A549 (cell line): ENCODE results near the gene PRDM15. TPM values are rescaled to one million over a fixed set of nuclear protein-coding genes. Genes with fewer than 3 reads are reported as not detected.

Source experiments
- ATAC-seq, 2 experiments: fragments of 200-7000 bp in 1 of 2; fragments of >200 bp in 1 of 2; cut with Nextera tagmentation in 1 of 2; cut with Tn5 transposase in 1 of 2; 3 replicates each; pipeline versions ENCODE4 v1.8.0 to v1.9.1; 2018 to 2020; ENCODE audit warnings: mild to moderate bottlenecking in 1 of 2, moderate library complexity in 1 of 2
- CTCF ChIA-PET: fragments of 300-600 bp; sonication (Branson Sonifier 250); formaldehyde crosslinking; extraction: SDS; loops from one replicate; lab custom pipeline; 2021; ENCODE audit warnings: antibody characterized with exemption, inconsistent platforms; lab: Yijun Ruan, JAX
- POLR2A ChIA-PET: fragments of 350-600 bp; formaldehyde crosslinking; extraction: SDS; loops from one replicate; lab custom pipeline; 2021; ENCODE audit warnings: antibody characterized with exemption, inconsistent platforms; lab: Yijun Ruan, JAX
- DNase-seq, 2 experiments: peaks; one replicate each; pipeline versions ENCODE4 v3.0.0 to v3.0.0-alpha.2; 2011 to 2016; ENCODE audit warnings: low read depth in 1 of 2, low spot score in 1 of 2
- FAIRE-seq: peaks from 2 replicates; lab custom pipeline; 2011; peaks lifted over from hg19 to GRCh38; lab: Jason Lieb, UNC
- H3K27ac ChIP-seq, 2 experiments: fragments of >200 bp; sonication (Bioruptor Twin); formaldehyde crosslinking; 3 replicates each; pipeline ENCODE4 v1.5.1; 2016 to 2017
- H3K4me1 ChIP-seq: fragments of >200 bp; sonication (Bioruptor Twin); formaldehyde crosslinking; 3 replicates; pipeline ENCODE4 v1.6.1; 2016
- H3K4me2 ChIP-seq: fragments of >200 bp; sonication (Bioruptor Twin); formaldehyde crosslinking; 3 replicates; pipeline ENCODE4 v1.6.1; 2016
- H3K4me3 ChIP-seq: fragments of >200 bp; sonication (Bioruptor Twin); formaldehyde crosslinking; 3 replicates; pipeline ENCODE4 v1.5.1; 2016
- H3K9me3 ChIP-seq: fragments of >200 bp; sonication (Bioruptor Twin); formaldehyde crosslinking; 3 replicates; pipeline ENCODE4 v1.6.1; 2016
- CEBPB ChIP-seq, 2 experiments: fragments of >200 bp in 1 of 2; sonication (Bioruptor Twin) in 1 of 2; formaldehyde crosslinking in 1 of 2; IDR thresholded peaks; 2 replicates each; pipeline ENCODE4 v1.6.1; 2012 to 2016
- CHD4 ChIP-seq: fragments of 200-600 bp; sonication (generic); IDR thresholded peaks from 2 replicates; pipeline ENCODE4 v1.6.1; 2016; ENCODE audit warnings: antibody characterized with exemption, mild to moderate bottlenecking, borderline replicate concordance
- EP300 ChIP-seq, 2 experiments: fragments of >200 bp; sonication (Bioruptor Twin); formaldehyde crosslinking; IDR thresholded peaks; 2 replicates in 1 of 2; 3 replicates in 1 of 2; pipeline ENCODE4 v1.6.1; 2016 to 2017
- ESRRA ChIP-seq: fragments of 150-350 bp; IDR thresholded peaks from 2 replicates; pipeline ENCODE4 v1.6.1; 2014; ENCODE audit warnings: mild to moderate bottlenecking, low read length, borderline replicate concordance
- FOSB ChIP-seq: fragments of 250-450 bp; sonication (Bioruptor Pico); IDR thresholded peaks from 2 replicates; pipeline ENCODE4 v1.5.0; 2020; ENCODE audit warnings: mild to moderate bottlenecking, moderate library complexity
- HDAC2 ChIP-seq: fragments of 200-600 bp; sonication (generic); IDR thresholded peaks from 2 replicates; pipeline ENCODE4 v1.6.1; 2016
- HOXA7 ChIP-seq: fragments of 250-450 bp; sonication (Bioruptor Pico); IDR thresholded peaks from 2 replicates; pipeline ENCODE4 v1.5.0; 2020; ENCODE audit warnings: mild to moderate bottlenecking, moderate library complexity
- HOXB5 ChIP-seq: fragments of 250-450 bp; sonication (Bioruptor Pico); IDR thresholded peaks from 2 replicates; pipeline ENCODE4 v1.5.0; 2020; ENCODE audit warnings: mild to moderate bottlenecking, moderate library complexity
- JUN ChIP-seq, 2 experiments: fragments of >200 bp; sonication (Bioruptor Twin); formaldehyde crosslinking; IDR thresholded peaks; 2 replicates in 1 of 2; 3 replicates in 1 of 2; pipeline ENCODE4 v1.6.1; 2016 to 2017
- JUNB ChIP-seq: fragments of >200 bp; sonication (Bioruptor Twin); formaldehyde crosslinking; IDR thresholded peaks from 2 replicates; pipeline ENCODE4 v1.6.1; 2016
- KDM1A ChIP-seq: fragments of 200-600 bp; sonication (generic); IDR thresholded peaks from 2 replicates; pipeline ENCODE4 v1.6.1; 2016; ENCODE audit warnings: low read depth, mild to moderate bottlenecking
- MAFK ChIP-seq: fragments of 450-650 bp; IDR thresholded peaks from 2 replicates; pipeline ENCODE4 v1.6.1; 2014; ENCODE audit not compliant: partially characterized antibody
- REST ChIP-seq: fragments of 200-600 bp; sonication (generic); IDR thresholded peaks from 2 replicates; pipeline ENCODE4 v1.6.1; 2016; ENCODE audit warnings: antibody characterized with exemption, mild to moderate bottlenecking, moderate library complexity
- SMC3 ChIP-seq: fragments of >200 bp; sonication (Bioruptor Twin); formaldehyde crosslinking; IDR thresholded peaks from 3 replicates; pipeline ENCODE4 v1.6.1; 2018; ENCODE audit warnings: inconsistent platforms
- ZNF302 ChIP-seq: fragments of 250-450 bp; sonication (Bioruptor Pico); IDR thresholded peaks from 2 replicates; pipeline ENCODE4 v1.9.0; 2021; ENCODE audit warnings: inconsistent platforms, mild to moderate bottlenecking, moderate library complexity
- WGBS: methylation state at CpG from one replicate; pipeline ENCODE4 v1.1.6; 2017; ENCODE audit errors: missing lambda C conversion rate; 5-methylcytosine and 5-hydroxymethylcytosine counted together
- polyA plus RNA-seq, 4 experiments: library from polyadenylated mRNA; depleted of rRNA in 3 of 4; stranded (reverse); fragments of >200 nt; fragmentation: RNase III in 1 of 4; extraction: RNeasy Plus Mini Kit Qiagen cat#74134 plus additional on column Dnase treatment in 1 of 4; gene quantifications; 2 replicates in 3 of 4; 3 replicates in 1 of 4; pipeline ENCODE4 v1.2.3, GENCODE V29; 2011 to 2017
- TF ChIP-seq, protein P1 (sequence below): fragments of 450-650 bp; IDR thresholded peaks from 2 replicates; pipeline ENCODE4 v1.6.1; 2014; ENCODE audit warnings: antibody characterized with exemption
- TF ChIP-seq, protein P2 (sequence below): fragments of >200 bp; sonication (Bioruptor Twin); formaldehyde crosslinking; IDR thresholded peaks from 2 replicates; pipeline ENCODE4 v1.6.1; 2016
- TF ChIP-seq, protein P3 (sequence below): fragments of 250-450 bp; sonication (Bioruptor Pico); IDR thresholded peaks from 2 replicates; pipeline ENCODE4 v1.5.0; 2020; ENCODE audit warnings: low read depth, mild to moderate bottlenecking, moderate library complexity
- TF ChIP-seq, protein P4 (sequence below): IDR thresholded peaks from 2 replicates; pipeline ENCODE4 v1.6.1; 2012
- TF ChIP-seq, protein P5 (sequence below): fragments of 150-350 bp; IDR thresholded peaks from 2 replicates; pipeline ENCODE4 v1.6.1; 2014; ENCODE audit warnings: low read depth, mild to moderate bottlenecking, low read length

PRDM15 gene
- polyA plus RNA-seq, 2 of the 4 experiments (the other 2 are of a cell fraction), result 4.5 to 6.1 TPM

DNA sequence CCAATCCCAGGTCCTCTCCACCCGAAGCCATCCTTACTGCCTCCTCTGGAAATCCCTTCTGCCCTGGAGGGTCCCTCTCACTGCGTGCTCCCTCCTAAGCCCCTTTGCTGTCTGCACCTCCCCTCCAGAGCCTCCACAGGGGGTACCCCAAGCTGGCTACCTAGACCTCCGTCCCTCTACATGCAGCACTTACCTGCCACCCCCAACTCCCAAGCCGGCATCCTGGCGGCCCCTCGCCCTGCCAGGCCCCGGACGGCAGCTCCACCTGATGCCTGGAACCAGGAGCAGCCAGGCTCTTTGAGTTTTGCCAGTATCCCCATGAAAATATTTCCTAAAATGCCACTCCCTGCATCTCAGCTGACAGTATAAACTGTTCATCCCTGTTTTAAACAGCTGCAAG is 4.1 kb downstream of the PRDM15 start:
- no peak overlapping the region for H3K4me3 ChIP-seq
- no peak overlapping the region for H3K4me2 ChIP-seq
- no peak for ATAC-seq
- H3K27ac ChIP-seq, result no peak overlapping the region
- H3K4me1 ChIP-seq, result peaks cover 8% of the 10 kb centered on the region; the same call in 2 of the 3 replicates
- FAIRE-seq, result no peak
- 93% methylated on average over 8 of the region's 8 CpGs for WGBS
- TF ChIP-seq HOXA7, result no peak
- TF ChIP-seq, protein P1, sequence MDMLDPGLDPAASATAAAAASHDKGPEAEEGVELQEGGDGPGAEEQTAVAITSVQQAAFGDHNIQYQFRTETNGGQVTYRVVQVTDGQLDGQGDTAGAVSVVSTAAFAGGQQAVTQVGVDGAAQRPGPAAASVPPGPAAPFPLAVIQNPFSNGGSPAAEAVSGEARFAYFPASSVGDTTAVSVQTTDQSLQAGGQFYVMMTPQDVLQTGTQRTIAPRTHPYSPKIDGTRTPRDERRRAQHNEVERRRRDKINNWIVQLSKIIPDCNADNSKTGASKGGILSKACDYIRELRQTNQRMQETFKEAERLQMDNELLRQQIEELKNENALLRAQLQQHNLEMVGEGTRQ, result no peak
- no peak for TF ChIP-seq SMC3
- TF ChIP-seq MAFK, result no peak
- TF ChIP-seq JUN (IDR thresholded peaks at IDR 0.05), result no peak
- no peak for TF ChIP-seq CHD4
- TF ChIP-seq, protein P2, sequence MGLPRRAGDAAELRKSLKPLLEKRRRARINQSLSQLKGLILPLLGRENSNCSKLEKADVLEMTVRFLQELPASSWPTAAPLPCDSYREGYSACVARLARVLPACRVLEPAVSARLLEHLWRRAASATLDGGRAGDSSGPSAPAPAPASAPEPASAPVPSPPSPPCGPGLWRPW, result no peak
- H3K9me3 ChIP-seq, result no peaks in the 10 kb centered on the region
- ChIA-PET CTCF (no interaction called here), POLR2A (no interaction called here)
- DNase-seq, result no peak

DNA sequence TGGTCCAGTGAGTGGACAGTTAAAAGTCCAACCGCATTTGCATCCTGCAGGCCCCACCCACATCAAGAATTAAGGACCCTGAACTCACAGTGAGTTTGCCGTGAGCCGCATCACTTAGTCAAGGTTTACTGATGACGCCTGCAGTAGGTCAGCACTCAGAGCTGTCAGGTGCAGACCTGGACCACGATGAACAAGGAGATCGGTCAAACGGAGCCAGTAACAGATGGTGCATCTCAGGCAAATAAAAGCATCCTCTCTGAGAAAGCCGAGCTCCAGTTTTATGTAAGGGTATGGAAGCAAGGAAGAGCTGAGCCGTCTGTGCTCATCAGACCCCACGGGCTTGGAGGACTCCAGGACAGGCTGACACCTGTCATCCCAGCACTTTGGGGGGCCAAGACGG is 4.5 kb downstream of the PRDM15 start:
- no peak for ATAC-seq
- CTCF ChIA-PET, result no interaction called here

More for the DNA sequence above, 4.5 kb downstream of the PRDM15 start:
- DNase-seq (no peak), FAIRE-seq (no peak)
- H3K27ac ChIP-seq, result no peak overlapping the region
- no peak overlapping the region for H3K4me3 ChIP-seq
- peaks cover 8% of the 10 kb centered on the region; the same call in 2 of the 3 replicates for H3K4me1 ChIP-seq
- no peak for TF ChIP-seq KDM1A
- TF ChIP-seq, protein P3, sequence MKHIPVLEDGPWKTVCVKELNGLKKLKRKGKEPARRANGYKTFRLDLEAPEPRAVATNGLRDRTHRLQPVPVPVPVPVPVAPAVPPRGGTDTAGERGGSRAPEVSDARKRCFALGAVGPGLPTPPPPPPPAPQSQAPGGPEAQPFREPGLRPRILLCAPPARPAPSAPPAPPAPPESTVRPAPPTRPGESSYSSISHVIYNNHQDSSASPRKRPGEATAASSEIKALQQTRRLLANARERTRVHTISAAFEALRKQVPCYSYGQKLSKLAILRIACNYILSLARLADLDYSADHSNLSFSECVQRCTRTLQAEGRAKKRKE, result no peak
- TF ChIP-seq SMC3, result no peak
- TF ChIP-seq, protein P4, sequence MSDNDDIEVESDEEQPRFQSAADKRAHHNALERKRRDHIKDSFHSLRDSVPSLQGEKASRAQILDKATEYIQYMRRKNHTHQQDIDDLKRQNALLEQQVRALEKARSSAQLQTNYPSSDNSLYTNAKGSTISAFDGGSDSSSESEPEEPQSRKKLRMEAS, result no peak
- TF ChIP-seq ESRRA, result no peak
- no peak for TF ChIP-seq JUNB
- TF ChIP-seq CEBPB (IDR thresholded peaks at IDR 0.05), result no peak
- no peak for TF ChIP-seq HDAC2
- TF ChIP-seq, protein P5, sequence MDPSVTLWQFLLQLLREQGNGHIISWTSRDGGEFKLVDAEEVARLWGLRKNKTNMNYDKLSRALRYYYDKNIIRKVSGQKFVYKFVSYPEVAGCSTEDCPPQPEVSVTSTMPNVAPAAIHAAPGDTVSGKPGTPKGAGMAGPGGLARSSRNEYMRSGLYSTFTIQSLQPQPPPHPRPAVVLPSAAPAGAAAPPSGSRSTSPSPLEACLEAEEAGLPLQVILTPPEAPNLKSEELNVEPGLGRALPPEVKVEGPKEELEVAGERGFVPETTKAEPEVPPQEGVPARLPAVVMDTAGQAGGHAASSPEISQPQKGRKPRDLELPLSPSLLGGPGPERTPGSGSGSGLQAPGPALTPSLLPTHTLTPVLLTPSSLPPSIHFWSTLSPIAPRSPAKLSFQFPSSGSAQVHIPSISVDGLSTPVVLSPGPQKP, result no peak
- no peak for TF ChIP-seq EP300 (IDR thresholded peaks at IDR 0.05)
- TF ChIP-seq HOXB5, result no peak
- TF ChIP-seq FOSB (CRISPR knock-in tag), result no peak
- TF ChIP-seq REST, result no peak
- no peak for TF ChIP-seq ZNF302
- POLR2A ChIA-PET, result no interaction called here
- 83% methylated on average over 11 of the region's 11 CpGs for whole genome bisulfite sequencing
- H3K9me3 ChIP-seq, result no peaks in the 10 kb centered on the region
- no peak overlapping the region for H3K4me2 ChIP-seq
